Loucy (cell line): ENCODE measurements around the gene CABP7.
A peak's percentile ranks its signal among the peaks of the same experiment; 100 is the strongest.

Experiments
- CTCF ChIP-seq: fragments of 200-600 bp; sonication (generic); conservative IDR thresholded peaks from 2 replicates; pipeline ENCODE4 v1.5.1; 2014; ENCODE audit warnings: mild to moderate bottlenecking, antibody characterized with exemption, low read length
- EZH2phosphoT487 ChIP-seq: fragments of 200-600 bp; IDR thresholded peaks from 2 replicates; pipeline ENCODE4 v1.6.1; 2018; ENCODE audit warnings: antibody characterized with exemption, mild to moderate bottlenecking, moderate library complexity, borderline replicate concordance

- TF ChIP-seq CTCF: peak; percentile 37; the same call in 1 of the 2 replicates
- TF ChIP-seq EZH2phosphoT487: no peak
Measured at GRCh38 chr22:29727131-29727523, 7.3 kb downstream of the CABP7 start.
